ENCODE results near the gene HSPA8. TPM values are rescaled to one million over a fixed set of nuclear protein-coding genes. Genes with fewer than 3 reads are reported as not detected.
A peak's percentile ranks its signal among the peaks of the same experiment; 100 is the strongest.

Gene HSPA8
- total and polyA plus RNA-seq, 2 of the 4 experiments (the other 2 are of a cell fraction), result 2,309 to 4,346 TPM

- no peak overlapping the region for H3K23ac ChIP-seq (ENCODE audit: low read depth, low read length)
- ChIA-PET POLR2A (ENCODE audit: unreplicated experiment) (interaction anchor here (0.5 to 1.3 kb wide), 5 partner anchors 8 to 1617 kb away, joined by 3 to 12 read pairs (median 7); partner anchors contain the start of gene HSPA8), CTCF (interaction anchor here (0.6 to 2.1 kb wide), 11 partner anchors 8 to 690 kb away, joined by 3 to 7 read pairs (median 4); partner anchors contain the start of gene HSPA8)
- no peak overlapping the region for H2AFZ ChIP-seq (replicated peaks; ENCODE audit: low read length, poor library complexity)
- no peak overlapping the region for H3K4ac ChIP-seq (ENCODE audit: low read depth, low read length)
- no peak overlapping the region for H3K18ac ChIP-seq (ENCODE audit: low read depth, low read length)
- no peak overlapping the region for H3K9ac ChIP-seq (ENCODE audit: low read depth, low read length)
- peaks cover 25 to 32% of the 10 kb centered on the region in 2 experiments; a peak in 3 of 4 replicates for H3K79me1 ChIP-seq (ENCODE audit: low read depth in 1 of 2, low read length in 2 of 2)
- no peak overlapping the region for H4K8ac ChIP-seq (ENCODE audit: low read depth in 2 of 2, low read length in 2 of 2)
- H4K20me1 ChIP-seq (ENCODE audit: insufficient read depth, low read length), result peaks cover 65% of the 10 kb centered on the region
- H4K91ac ChIP-seq (ENCODE audit: insufficient read depth, low read depth, low read length), result no peak overlapping the region
- no peak overlapping the region for H2BK20ac ChIP-seq (ENCODE audit: low read depth, low read length)
- intact Hi-C loops (cut with micrococcal nuclease) (loop anchor here (1.0 kb wide), 1 partner anchor 191 kb away; no protein-coding TSS in a partner anchor), dilution Hi-C loops (cut with HindIII; ENCODE audit: low sequenced_read_pairs, unreplicated experiment) (no loop called here), in situ Hi-C loops (cut with MboI; ENCODE audit: low sequenced_read_pairs) (no loop called here)
- no peak overlapping the region for H3K27ac ChIP-seq (ENCODE audit: insufficient read depth, low read length)
- H3K56ac ChIP-seq (ENCODE audit: extremely low read depth, insufficient read depth, low read length), result no peak overlapping the region
- no peak overlapping the region for H3K4me2 ChIP-seq (ENCODE audit: low read depth, low read length)
- H2BK5ac ChIP-seq (ENCODE audit: low read depth, low read length, poor library complexity, severe bottlenecking), result no peak overlapping the region
- H3K36me3 ChIP-seq (ENCODE audit: control insufficient read depth, insufficient read depth, low read length), result peaks cover 48% of the 10 kb centered on the region
- no peak overlapping the region for H4K5ac ChIP-seq (ENCODE audit: low read depth, low read length)
- peak; percentile 76 for ATAC-seq (ENCODE audit: low read depth)
- no peak overlapping the region for H2AK9ac ChIP-seq (replicated peaks; ENCODE audit: low read depth, low read length, poor library complexity)
- H2BK120ac ChIP-seq (ENCODE audit: low read depth, low read length), result no peak overlapping the region
- no peaks in the 10 kb centered on the region for H3K9me3 ChIP-seq (ENCODE audit: control insufficient read depth, insufficient read depth, low read length)
- H3K4me3 ChIP-seq (ENCODE audit: insufficient read depth, low read depth, low read length), result no peak overlapping the region
- H2BK15ac ChIP-seq (ENCODE audit: low read depth, low read length), result no peak overlapping the region
- no peaks in the 10 kb centered on the region for H3K27me3 ChIP-seq (ENCODE audit: control insufficient read depth, insufficient read depth, low read length)
- TF ChIP-seq ELK1 (IDR thresholded peaks at IDR 0.05; ENCODE audit: borderline replicate concordance, low read depth, low read length) (no peak), BHLHE40 (IDR thresholded peaks at IDR 0.05; ENCODE audit: low read depth, low read length) (no peak), RFX5 (IDR thresholded peaks at IDR 0.05; ENCODE audit: low read depth, low read length) (no peak), FOS (IDR thresholded peaks at IDR 0.05; ENCODE audit: low read depth, low read length) (no peak), NFE2L2 (IDR thresholded peaks at IDR 0.05; ENCODE audit: low read depth, low read length) (no peak), CTCF (conservative IDR thresholded peaks at IDR 0.05; ENCODE audit: low read depth, low read length) (peak; percentile 66), POLR2A (IDR thresholded peaks at IDR 0.05; ENCODE audit: low read depth, low read length) (peak; percentile 28), RAD21 (IDR thresholded peaks at IDR 0.05; ENCODE audit: low read length) (peak; percentile 57), CHD1 (IDR thresholded peaks at IDR 0.05; ENCODE audit: low read depth, low read length) (no peak), CEBPB (IDR thresholded peaks at IDR 0.05; ENCODE audit: low read depth, low read length) (no peak), SMC3 (IDR thresholded peaks at IDR 0.05; ENCODE audit: low read depth, low read length) (peak; percentile 43), RCOR1 (IDR thresholded peaks at IDR 0.05; ENCODE audit: insufficient replicate concordance, low read length) (no peak), USF2 (IDR thresholded peaks at IDR 0.05; ENCODE audit: low read depth, low read length) (no peak), MAFK (IDR thresholded peaks at IDR 0.05; ENCODE audit: low read depth, low read length) (no peak), MXI1 (IDR thresholded peaks at IDR 0.05; ENCODE audit: borderline replicate concordance, low read depth, low read length) (no peak)
- no peaks in the 10 kb centered on the region; the same call in 1 of the 2 replicates for H3K4me1 ChIP-seq (ENCODE audit: control insufficient read depth, insufficient read depth, low read length)
- DNase-seq, result peak; percentile 73
- WGBS, 2 experiments (ENCODE audit: extremely low coverage in 2 of 2, insufficient read length in 1 of 2), result 50% methylated on average over 2 of the region's 11 CpGs; no CpG with 5 or more reads in 1 of the 2 experiments
- peaks cover 6% of the 10 kb centered on the region; the same call in 1 of the 2 replicates for H3K9me1 ChIP-seq (ENCODE audit: insufficient read depth, low read length)
- no peak overlapping the region for H3K14ac ChIP-seq (replicated peaks; ENCODE audit: low read depth, low read length)
- H2AK5ac ChIP-seq (ENCODE audit: low read depth, low read length), result no peak overlapping the region
- BruUV-seq (replicated peaks), result no TSS peak
Measured at GRCh38 chr11:123054301-123055065, 7.5 kb downstream of the HSPA8 start.
